Esophagus muscularis mucosa (tissue), 3 donors: ENCODE results near the gene PRODH2.

Experiments used
- EP300 ChIP-seq: sonication (generic); formaldehyde crosslinking; IDR thresholded peaks from one replicate; pipeline ENCODE4 v1.6.1; 2017; ENCODE audit warnings: antibody characterized with exemption
- TF ChIP-seq, protein P1 (sequence below), 3 experiments: fragments of 200-600 bp in 2 of 3; fragments of 450-650 bp in 1 of 3; sonication (generic) in 2 of 3; IDR thresholded peaks; one replicate each; pipeline ENCODE4 v1.5.1; 2017 to 2019; ENCODE audit warnings: antibody characterized with exemption in 3 of 3, mild to moderate bottlenecking in 2 of 3, moderate library complexity in 1 of 3

DNA sequence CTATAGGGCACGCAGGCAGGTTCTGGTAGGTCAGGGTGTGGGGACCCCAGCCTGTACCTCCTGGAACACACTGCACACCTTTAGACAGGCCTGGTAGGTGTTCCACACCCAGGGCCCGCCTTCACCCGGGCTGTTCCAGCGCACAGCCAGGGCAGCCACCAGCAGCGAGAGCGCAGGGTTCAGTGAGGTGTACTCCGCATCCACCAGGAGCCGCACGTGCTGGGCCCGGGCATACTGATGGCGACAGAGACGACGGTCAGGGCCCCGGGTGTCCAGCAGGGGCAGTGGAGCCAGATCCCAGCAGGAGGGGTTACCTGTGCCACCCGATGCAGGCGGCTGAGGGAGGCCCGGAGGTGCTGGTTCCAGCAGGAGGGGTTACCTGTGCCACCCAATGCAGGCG, 6.0 kb downstream of the PRODH2 start:
- TF ChIP-seq, protein P1, sequence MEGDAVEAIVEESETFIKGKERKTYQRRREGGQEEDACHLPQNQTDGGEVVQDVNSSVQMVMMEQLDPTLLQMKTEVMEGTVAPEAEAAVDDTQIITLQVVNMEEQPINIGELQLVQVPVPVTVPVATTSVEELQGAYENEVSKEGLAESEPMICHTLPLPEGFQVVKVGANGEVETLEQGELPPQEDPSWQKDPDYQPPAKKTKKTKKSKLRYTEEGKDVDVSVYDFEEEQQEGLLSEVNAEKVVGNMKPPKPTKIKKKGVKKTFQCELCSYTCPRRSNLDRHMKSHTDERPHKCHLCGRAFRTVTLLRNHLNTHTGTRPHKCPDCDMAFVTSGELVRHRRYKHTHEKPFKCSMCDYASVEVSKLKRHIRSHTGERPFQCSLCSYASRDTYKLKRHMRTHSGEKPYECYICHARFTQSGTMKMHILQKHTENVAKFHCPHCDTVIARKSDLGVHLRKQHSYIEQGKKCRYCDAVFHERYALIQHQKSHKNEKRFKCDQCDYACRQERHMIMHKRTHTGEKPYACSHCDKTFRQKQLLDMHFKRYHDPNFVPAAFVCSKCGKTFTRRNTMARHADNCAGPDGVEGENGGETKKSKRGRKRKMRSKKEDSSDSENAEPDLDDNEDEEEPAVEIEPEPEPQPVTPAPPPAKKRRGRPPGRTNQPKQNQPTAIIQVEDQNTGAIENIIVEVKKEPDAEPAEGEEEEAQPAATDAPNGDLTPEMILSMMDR (IDR thresholded peaks at IDR 0.05) = no peak
- no peak for TF ChIP-seq EP300
